MM.1S (cell line): ENCODE results near the gene ROR2.

ENCODE experiments used
- DNase-seq: peaks from one replicate; pipeline ENCODE4 v3.0.0-alpha.2; 2015
- H2AFZ ChIP-seq: fragments of 300-600 bp; sonication (generic); 2 replicates; pipeline ENCODE4 v1.6.0; 2016; ENCODE audit warnings: antibody characterized with exemption, low read length
- H3F3A ChIP-seq: fragments of 300-600 bp; sonication (generic); 2 replicates; pipeline ENCODE4 v1.6.1; 2016; ENCODE audit warnings: mild to moderate bottlenecking, antibody characterized with exemption, low read length, moderate library complexity, mixed read lengths; ENCODE audit not compliant: insufficient read depth
- H3K27ac ChIP-seq: fragments of 300-600 bp; sonication (generic); 2 replicates; pipeline ENCODE4 v1.5.1; 2016; ENCODE audit warnings: mild to moderate bottlenecking, low read length
- H3K27me3 ChIP-seq: fragments of 300-600 bp; sonication (generic); replicated peaks from 2 replicates; pipeline ENCODE4 v1.6.0; 2016; ENCODE audit warnings: low read length; ENCODE audit not compliant: insufficient read depth
- H3K36me3 ChIP-seq: fragments of 300-600 bp; sonication (generic); replicated peaks from 2 replicates; pipeline ENCODE4 v1.6.1; 2016; ENCODE audit warnings: mild to moderate bottlenecking, low read length, mixed read lengths; ENCODE audit not compliant: insufficient read depth
- H3K4me1 ChIP-seq: fragments of 300-600 bp; sonication (generic); 2 replicates; pipeline ENCODE4 v1.6.1; 2016; ENCODE audit warnings: low read length, mixed read lengths
- H3K4me2 ChIP-seq: fragments of 300-600 bp; sonication (generic); 2 replicates; pipeline ENCODE4 v1.6.0; 2016; ENCODE audit warnings: low read depth, low read length
- H3K4me3 ChIP-seq: fragments of 300-600 bp; sonication (generic); 2 replicates; pipeline ENCODE4 v1.5.1; 2016; ENCODE audit warnings: low read length, mixed read lengths
- H3K79me2 ChIP-seq: fragments of 300-600 bp; sonication (generic); 2 replicates; pipeline ENCODE4 v1.6.1; 2016; ENCODE audit warnings: mixed run types, low read length, mixed read lengths
- H3K9ac ChIP-seq: fragments of 300-600 bp; sonication (generic); 2 replicates; pipeline ENCODE4 v1.6.1; 2016; ENCODE audit warnings: low read length, mixed read lengths
- H3K9me2 ChIP-seq: fragments of 300-600 bp; sonication (generic); replicated peaks from 2 replicates; pipeline ENCODE4 v1.6.1; 2016; ENCODE audit warnings: mild to moderate bottlenecking, low read length, mixed read lengths; ENCODE audit not compliant: insufficient read depth
- H3K9me3 ChIP-seq: fragments of 300-600 bp; sonication (generic); replicated peaks from 2 replicates; pipeline ENCODE4 v1.6.1; 2016; ENCODE audit warnings: mild to moderate bottlenecking, low read length, mixed read lengths; ENCODE audit not compliant: insufficient read depth
- H4K20me1 ChIP-seq: fragments of 300-600 bp; sonication (generic); 2 replicates; pipeline ENCODE4 v1.6.1; 2016; ENCODE audit warnings: mild to moderate bottlenecking, low read length, moderate library complexity, mixed read lengths; ENCODE audit not compliant: insufficient read depth
- CTCF ChIP-seq: fragments of 300-600 bp; sonication (generic); IDR thresholded peaks from 2 replicates; pipeline ENCODE4 v1.5.1; 2016; ENCODE audit warnings: antibody characterized with exemption, low read length, mixed read lengths
- EZH2 ChIP-seq: fragments of 300-600 bp; sonication (generic); optimal IDR thresholded peaks from 2 replicates; pipeline ENCODE3; 2017; ENCODE audit warnings: low read depth, mild to moderate bottlenecking, antibody characterized with exemption, low read length, mixed read lengths
- EZH2phosphoT487 ChIP-seq: fragments of 300-600 bp; sonication (generic); IDR thresholded peaks from 2 replicates; pipeline ENCODE4 v1.6.1; 2018; ENCODE audit warnings: antibody characterized with exemption, low read length

ROR2 gene

GRCh38 chr9:91963711-91964240 lies 13.7 kb upstream of the ROR2 start:
- H3K27ac ChIP-seq, result no peak overlapping the region
- no peaks in the 10 kb centered on the region for H3K9me2 ChIP-seq
- H3K4me2 ChIP-seq, result no peak overlapping the region
- H3K9ac ChIP-seq, result no peak overlapping the region
- DNase-seq, result no peak
- H2AFZ ChIP-seq, result no peak overlapping the region
- no peak overlapping the region for H3K4me3 ChIP-seq
- no peaks in the 10 kb centered on the region for H3F3A ChIP-seq
- H3K9me3 ChIP-seq, result no peaks in the 10 kb centered on the region
- H3K36me3 ChIP-seq, result no peaks in the 10 kb centered on the region
- H3K27me3 ChIP-seq, result no peaks in the 10 kb centered on the region
- H3K79me2 ChIP-seq, result no peaks in the 10 kb centered on the region
- H3K4me1 ChIP-seq, result no peaks in the 10 kb centered on the region
- no peak for TF ChIP-seq EZH2
- no peak for TF ChIP-seq CTCF
- TF ChIP-seq EZH2phosphoT487, result no peak
- no peaks in the 10 kb centered on the region for H4K20me1 ChIP-seq

- TF ChIP-seq EZH2 (no peak), CTCF (no peak)
- no peaks in the 10 kb centered on the region for H3F3A ChIP-seq
- H3K36me3 ChIP-seq, result no peaks in the 10 kb centered on the region
- no peaks in the 10 kb centered on the region for H3K4me1 ChIP-seq
- no peak overlapping the region for H3K27ac ChIP-seq
- H3K4me2 ChIP-seq, result no peak overlapping the region
- H2AFZ ChIP-seq, result no peak overlapping the region
- no peaks in the 10 kb centered on the region for H4K20me1 ChIP-seq
- H3K9me3 ChIP-seq, result no peaks in the 10 kb centered on the region
- no peaks in the 10 kb centered on the region for H3K79me2 ChIP-seq
- H3K27me3 ChIP-seq, result no peaks in the 10 kb centered on the region
- H3K4me3 ChIP-seq, result no peak overlapping the region
- no peak overlapping the region for H3K9ac ChIP-seq
- H3K9me2 ChIP-seq, result no peaks in the 10 kb centered on the region
- no peak for DNase-seq
Measured at GRCh38 chr9:91960367-91960766, 10.3 kb upstream of the ROR2 start.

- Histone ChIP-seq H3K79me2 (no peaks in the 10 kb centered on the region), H4K20me1 (no peaks in the 10 kb centered on the region), H3K4me3 (no peak overlapping the region), H3F3A (no peaks in the 10 kb centered on the region), H3K4me2 (no peak overlapping the region), H2AFZ (no peak overlapping the region), H3K9me2 (no peaks in the 10 kb centered on the region), H3K36me3 (no peaks in the 10 kb centered on the region), H3K27ac (no peak overlapping the region), H3K4me1 (no peaks in the 10 kb centered on the region), H3K9me3 (no peaks in the 10 kb centered on the region), H3K27me3 (no peaks in the 10 kb centered on the region), H3K9ac (no peak overlapping the region)
- no peak for DNase-seq
- TF ChIP-seq EZH2phosphoT487 (no peak), EZH2 (no peak), CTCF (no peak)
Measured at GRCh38 chr9:91958174-91958573, 8.1 kb upstream of the ROR2 start.
